ENCODE measurements around the gene SLC13A4. TPM values are rescaled to one million over a fixed set of nuclear protein-coding genes. Genes with fewer than 3 reads are reported as not detected.
"Not testable (repeated sequence)": the region's sequence is repeated elsewhere in the genome, so short reads cannot be mapped to it uniquely, and the experiment has no call there.

Gene SLC13A4
- total RNA-seq, 1 experiment from 2014 or later = not detected

DNA sequence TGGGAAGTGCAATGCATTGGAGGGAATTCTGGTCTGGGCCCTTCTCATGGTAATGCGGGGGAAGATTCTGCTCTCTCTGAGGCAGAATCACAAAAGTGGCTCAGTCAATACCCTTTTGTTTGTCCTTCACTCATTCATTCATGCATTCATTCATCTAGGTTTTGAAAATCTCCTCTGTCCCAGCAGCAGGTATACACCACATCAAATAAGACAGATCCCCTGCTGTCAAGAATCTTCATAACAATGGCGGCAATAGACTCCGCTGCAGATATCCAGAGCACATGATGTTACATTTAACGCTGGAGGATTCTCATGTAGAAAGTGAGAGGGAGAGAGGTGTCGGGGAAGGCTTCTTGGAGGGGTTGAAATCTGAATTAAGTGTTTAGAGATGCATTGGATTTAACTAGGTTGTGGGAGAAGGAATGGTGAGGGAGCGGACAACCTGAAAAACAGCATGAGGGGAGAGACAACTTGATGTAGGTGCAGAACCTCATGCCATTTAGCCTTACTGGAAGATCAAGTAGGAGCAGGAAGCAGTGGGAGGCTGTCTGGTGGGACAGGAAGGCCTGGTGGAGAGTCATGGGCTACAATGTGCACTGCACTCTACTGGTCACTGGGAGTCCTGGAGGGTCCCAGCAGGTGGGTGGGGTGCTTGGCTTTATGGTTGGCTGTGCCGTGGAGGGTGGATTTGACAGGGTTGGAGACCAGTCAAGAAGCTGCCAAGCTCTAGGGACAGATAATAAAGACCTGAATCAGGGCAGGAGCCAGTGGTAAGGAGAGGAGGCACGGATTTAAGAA is 25.8 kb upstream of the SLC13A4 start:
- no peak for DNase-seq (ENCODE audit: low read depth)

DNA sequence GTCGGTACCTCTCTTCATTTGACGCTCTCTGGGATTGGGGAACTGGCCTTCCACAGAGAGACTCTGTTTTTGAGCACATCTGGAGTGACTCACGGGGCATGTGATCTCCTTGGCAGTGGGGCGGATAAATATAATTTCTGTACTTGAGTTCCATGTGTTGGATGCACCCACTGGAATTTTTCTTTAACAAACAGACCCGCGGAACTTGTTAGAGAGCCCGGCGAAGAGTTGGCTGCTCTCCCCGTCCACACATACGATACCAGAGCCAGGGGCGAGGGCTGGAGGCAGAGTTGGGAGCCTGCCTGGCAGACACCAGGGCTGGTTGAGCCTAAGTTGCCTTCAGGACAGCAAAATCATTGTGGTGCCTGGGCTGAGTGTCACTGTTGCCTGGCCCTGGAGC is 20.8 kb upstream of the SLC13A4 start, which contains the start of gene FAM180A:
Gene FAM180A, minus strand, starts transcription at position 44 of the 400 bp plus-strand sequence. CDS start 233 bp downstream, outside the sequence.
- no peak for DNase-seq (ENCODE audit: low read depth)

DNA sequence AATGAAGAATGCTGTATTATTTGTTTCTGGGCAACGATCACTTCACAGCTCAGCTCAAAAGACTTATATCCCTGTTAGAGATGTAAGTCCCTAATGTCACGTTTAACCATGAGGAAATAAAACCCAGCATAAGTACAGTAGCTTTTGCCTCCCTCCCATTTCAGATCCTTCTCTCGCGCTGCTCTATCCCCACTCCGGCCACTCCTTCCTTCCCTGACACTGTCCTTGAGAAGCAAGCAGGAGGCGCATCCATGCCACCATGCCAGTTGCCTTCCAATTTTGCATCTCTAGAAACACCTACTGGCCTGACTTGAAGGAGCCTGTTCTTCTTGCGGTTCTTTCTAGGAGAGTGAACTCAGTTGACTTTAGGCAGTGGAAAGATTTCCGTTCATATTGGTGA is 19.4 kb upstream of the SLC13A4 start:
- no peak for DNase-seq (ENCODE audit: low read depth)

DNA sequence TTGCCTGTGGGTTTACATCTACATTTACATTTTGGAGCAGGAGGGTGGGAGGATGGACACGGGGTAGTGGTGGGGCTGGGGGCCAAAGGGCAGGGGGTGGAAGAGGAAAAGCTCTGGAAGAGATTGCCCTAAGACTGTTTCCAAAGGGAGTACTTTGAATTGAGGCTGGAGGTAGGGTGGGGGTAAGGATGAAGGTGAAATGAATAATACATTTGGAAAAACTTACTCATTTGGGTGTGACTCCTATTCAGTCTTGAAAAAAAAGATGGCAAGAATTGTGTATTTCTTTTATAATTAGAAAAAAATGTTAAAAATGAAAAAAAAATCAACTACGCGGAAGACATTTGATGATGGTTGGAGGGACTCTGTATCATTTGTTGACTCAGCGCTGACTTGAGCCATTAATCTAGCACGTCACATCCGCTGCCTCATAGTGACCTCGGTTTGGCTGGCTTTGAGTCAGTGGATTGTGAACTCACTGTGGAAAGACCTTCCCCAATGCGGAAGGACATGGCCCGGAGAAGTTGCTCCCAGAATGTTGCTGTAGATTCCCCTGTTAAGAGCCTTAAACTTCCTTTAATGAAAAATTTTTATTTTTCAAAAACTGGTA is 17.8 kb upstream of the SLC13A4 start:
- peak; percentile 97 for DNase-seq (ENCODE audit: low read depth)

DNA sequence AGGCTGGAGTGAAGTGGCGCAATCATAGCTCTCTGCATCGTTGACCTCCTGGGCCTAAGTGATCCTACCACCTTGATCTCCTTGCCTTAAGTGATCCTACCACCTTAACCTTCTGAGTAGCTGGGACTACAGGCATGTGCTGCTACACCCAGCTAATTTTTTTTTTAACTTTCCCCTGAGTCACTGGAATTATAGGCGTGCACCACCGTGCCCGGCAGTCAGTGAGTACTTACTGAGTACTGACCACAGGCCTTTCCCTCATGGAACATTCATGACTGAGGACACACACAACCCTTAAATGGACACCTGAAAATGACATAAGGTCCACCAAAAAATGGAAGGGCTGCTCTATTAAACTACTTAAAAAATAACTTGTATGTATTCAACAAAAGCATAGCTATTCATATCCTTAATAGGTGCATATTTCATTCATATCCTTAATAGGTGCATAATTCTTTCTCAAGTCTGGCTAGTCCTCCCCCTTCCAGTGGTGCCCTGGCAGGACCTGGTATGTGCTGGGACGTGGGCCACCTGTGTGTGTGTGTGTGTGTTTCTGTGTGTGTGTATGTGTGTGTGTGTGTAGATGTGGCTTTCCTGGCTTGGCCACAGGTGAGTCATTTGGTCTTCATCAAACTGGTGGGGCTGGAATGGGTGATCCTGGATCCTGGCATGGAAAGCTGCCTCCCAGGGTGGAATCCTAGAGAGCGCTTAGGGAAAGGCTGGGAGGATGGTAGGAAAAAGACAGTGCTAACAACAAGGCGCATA is 17.1 kb upstream of the SLC13A4 start:
- DNase-seq (ENCODE audit: low read depth) = peak; percentile 93

DNA sequence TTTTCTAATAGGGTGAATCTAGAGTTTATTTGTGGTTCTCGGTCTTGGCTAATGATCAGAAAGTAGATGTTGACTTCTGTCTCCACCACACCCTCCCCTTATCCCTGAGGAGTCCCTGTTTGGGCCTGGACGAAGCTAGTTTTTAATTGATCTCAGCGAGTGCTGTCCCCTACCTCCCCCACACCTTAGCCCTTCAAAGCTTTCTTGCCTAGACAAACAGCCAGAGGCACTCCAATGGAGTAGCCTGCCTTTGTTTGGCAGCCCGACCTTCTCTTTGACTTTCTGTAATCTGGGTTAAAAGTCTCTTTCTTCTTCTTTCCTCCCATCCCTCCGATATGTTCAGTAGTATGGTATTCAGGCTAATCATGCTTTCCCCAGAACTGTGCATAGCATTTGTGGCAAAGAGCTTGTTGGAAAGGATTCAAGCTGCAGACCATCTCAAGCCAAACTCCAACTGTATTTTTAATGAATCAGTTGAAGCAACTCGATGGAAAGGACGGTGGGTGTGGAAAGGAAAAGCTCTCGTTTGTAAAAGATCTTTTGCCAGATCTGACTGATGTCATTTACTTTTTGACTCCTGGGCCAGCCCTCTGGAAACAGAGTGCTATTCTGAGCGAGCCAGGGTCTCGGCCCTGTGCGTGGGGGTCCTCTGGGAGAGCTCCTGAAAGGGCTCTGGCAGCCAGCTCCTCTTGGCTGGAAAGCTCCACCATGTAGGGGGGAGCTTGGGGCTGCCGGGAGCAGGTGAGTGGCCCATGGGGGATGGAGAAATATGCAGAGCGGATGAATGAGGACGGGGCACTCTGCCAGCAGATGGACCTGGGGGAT is 16.1 kb upstream of the SLC13A4 start:
- DNase-seq (ENCODE audit: low read depth) = no peak

DNA sequence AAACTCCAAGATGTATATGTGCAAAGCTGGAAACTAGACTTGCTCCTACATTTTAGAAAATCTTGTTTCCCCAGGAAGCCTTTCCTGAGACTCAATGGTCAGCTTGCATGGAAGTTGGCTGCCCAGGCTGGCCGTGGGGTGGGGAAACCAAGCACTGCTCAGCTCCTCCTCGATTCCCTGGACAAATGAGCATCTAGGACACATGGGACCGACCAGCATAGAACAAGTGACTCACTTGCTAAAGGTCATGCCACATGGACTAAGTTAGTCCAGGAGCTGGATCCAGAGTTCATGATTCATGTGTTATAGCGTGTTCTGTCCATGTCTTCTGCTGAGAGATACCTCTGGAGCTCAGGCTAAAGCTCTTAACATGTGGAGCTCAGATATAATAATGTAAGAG is 14.4 kb upstream of the SLC13A4 start:
- DNase-seq (ENCODE audit: low read depth) = no peak

DNA sequence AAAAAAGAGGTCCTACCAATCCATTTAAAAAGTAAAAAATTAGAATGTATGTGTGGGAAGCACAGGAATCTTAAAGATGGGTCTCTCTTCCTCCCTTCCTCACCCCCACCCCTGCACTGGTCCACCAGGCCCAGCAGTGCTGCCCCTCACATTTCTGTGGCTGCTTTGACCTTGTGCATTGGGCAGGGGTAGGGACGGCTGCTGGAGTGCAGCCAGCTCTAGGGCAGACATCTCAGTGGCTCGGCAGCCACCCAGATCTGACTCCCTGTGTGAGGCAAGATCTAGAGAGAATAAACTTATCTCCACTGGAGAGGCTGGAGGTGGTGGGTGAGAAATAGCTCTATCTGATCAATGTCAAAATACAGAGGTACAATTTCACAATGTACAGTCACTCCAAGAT is 13.9 kb upstream of the SLC13A4 start:
- DNase-seq (ENCODE audit: low read depth) = no peak

DNA sequence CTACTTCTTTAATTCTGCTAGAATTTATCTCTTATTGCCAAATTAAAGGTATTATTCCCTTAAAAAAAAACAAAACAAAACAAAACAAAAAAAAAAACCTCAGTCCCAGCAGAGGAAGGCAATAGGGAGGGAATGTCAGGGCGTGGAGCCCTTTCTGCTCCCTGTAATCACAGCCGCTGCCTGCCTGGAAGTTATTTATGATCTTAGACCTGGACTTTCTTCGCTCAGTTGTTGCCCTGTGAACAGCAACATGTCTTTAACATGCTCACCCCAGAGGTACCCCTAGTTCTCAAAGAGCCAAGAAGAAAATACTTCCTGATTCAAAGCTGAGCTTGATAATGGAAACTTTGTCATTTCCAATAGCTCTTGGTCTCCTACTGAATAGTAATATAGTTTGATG is 12.9 kb upstream of the SLC13A4 start:
- no peak for DNase-seq (ENCODE audit: low read depth)

DNA sequence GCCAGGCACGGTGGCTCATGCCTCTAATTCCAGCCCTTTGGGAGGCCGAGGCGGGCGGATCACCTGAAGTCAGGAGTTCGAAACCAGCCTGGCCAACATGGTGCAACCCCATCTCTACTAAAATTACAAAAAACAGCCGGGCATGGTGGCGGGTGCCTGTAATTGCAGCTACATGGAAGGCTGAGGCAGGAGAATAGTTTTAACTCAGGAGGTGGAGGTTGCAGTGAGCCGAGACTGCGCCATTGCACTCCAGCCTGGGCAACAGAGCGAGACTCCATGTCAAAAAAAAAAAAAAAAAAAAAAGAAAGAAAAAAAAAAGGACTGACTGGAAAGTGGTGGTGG is 9.3 kb upstream of the SLC13A4 start:
- DNase-seq (ENCODE audit: low read depth) = not testable (repeated sequence)

DNA sequence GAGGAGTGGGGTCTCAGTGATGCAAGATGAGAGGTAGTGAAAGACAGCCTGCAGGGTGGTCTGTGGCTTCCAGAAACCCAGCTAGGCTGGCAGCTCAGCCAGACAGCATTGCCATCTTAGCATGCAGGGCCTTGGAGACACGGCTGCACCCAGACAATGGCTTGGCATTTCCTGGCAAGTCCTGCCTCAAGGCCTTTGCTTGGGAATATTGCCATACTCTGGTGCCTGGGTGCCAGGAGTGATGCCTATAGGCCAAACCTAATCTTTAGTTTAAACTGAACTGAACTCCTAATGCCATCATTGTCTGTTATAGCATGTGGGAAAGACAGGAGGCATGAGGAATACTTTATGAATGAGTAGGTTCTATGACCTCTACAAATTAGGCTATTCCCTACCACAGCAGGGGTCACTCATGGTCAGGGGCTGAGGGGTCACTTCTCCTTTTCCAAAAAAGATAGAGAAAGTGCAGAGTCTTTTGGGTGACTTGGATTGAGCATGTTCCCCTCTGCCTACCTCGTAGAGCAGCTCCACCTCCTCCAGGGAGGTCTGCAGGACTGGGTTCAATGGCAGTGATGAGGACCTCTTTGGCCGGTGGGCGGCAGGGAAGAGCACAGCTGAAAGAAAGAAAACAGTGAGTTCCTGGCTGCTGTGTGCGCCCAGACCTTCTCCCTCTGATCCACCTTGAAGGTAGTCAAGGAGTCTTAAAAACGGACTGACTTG is 8.8 kb upstream of the SLC13A4 start:
- DNase-seq (ENCODE audit: low read depth) = no peak

DNA sequence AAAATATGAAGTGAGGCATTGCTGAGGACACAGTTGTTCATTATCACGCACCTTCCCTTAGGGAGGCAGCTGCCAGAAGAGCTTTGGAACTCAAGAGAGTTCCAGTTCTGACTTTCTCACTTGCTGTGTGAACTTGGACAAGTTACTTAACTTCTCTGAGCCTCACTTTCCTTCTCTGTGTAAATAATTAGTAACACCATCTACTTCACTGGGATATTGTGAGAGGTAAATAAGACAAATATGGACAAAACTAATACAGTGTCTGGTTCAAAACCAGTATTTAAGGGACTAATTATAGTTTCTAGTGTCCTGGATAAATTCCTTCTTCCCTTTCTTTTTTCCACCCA is 6.3 kb upstream of the SLC13A4 start:
- DNase-seq (ENCODE audit: low read depth) = no peak

DNA sequence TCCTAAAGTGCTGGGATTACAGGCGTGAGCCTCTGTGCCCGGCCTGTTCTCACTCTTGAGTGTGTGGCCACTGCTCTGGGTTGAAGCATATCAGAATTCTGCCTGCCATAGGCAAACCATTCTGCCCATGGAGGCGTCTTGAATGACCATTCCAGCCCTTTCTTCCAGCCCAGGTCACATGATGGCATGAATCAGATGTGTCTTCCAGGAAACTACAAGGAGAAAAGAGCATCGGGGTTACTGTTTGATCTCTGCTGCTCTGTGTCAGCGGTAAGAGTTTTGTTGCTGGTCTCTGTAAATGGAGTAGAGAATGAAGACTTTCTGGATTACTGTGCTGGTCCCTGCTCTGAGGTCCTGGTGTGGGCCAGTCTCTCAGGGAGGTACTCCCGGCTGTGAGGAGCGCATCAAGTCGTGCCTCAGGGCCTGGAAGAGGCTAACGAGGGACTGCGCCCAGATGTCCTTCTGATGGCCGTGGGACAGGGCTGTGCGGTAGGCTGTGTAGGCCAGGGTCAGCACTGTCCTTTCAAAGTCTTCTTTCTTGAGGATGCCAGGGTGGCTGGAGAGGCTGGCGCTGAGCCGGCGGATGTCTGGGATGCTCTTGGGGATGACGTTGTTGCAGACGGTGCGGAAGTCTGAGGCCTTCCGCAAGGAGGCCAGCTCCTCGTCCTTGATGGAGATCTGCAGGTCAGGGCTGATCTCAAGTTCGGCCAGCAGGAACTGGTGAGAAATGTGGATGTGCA is 5.8 kb upstream of the SLC13A4 start:
- no peak for DNase-seq (ENCODE audit: low read depth)

DNA sequence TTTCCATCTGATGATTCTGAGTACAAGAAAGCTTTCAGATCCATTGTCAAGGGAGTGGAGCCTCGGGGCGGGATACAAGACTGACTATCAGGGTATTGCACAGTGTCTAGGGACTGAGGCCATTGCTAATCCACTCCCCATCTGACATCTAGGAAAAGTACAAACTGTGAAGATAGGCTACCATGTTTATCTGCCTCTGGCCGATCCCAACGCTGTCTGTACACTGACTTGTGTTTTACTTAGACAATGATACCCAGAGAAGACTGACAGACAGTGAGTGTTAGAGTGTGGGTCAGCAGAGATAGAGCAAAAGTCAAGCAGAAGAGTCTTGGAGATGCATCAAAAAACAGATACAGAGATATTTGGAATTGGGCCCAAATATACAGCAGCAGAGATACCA is 3.1 kb upstream of the SLC13A4 start:
- no peak for DNase-seq (ENCODE audit: low read depth)

DNA sequence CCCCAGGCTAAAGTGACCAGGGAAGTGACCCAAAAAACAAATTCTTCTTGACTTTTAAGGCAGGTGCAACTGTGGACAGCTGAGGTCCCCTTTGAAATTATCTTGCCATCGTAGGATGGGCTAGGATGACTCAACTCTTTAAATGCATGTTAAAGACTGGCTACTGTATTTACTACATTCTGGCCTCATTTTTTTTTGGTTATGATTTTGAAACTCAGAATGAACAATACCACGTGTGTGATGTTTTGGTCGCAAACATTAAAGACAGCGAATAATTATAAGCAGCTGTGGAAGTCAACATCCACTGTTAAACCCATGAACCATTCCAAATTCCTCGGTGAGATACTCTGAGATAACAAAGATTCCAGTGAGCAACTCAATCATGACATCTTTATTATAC is 1.2 kb upstream of the SLC13A4 start:
- DNase-seq (ENCODE audit: low read depth) = no peak

DNA sequence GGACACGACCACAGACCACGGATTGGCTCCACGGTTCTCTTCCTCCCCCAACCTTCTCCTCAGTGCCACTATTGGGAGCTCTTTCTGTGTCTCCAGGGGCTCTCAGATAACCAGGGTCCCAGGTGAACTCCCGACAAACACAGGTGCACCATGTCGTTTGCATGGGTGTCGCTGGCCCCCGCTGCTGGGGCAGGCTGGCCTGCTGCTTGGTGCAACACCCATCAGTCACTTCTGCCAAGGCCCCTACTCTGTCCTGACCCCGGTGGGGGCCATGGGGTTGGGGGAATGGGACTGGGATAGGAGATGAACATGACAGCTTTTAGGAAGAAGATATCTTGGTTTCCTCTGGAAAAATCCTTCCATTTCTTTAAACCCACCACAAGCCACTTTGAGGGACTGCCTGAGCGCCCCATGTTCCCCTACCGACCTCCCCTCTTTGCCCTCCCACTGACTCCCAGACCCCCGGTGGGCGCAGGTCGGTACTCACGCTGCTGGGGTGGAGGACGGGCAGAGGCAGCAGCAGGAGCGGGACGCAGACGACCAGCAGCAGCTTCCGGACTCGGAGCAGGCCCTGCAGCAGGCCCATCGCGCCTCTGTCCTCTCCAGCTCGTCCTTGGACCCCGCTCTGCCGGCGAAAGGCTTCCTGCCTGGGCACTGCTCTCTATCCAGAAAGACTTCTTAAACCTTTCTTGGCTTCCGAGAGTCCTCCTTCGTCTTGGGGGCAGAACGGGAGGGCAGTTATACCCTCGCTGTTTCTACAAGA is 894 bp downstream of the SLC13A4 start:
- no peak for DNase-seq (ENCODE audit: low read depth)

DNA sequence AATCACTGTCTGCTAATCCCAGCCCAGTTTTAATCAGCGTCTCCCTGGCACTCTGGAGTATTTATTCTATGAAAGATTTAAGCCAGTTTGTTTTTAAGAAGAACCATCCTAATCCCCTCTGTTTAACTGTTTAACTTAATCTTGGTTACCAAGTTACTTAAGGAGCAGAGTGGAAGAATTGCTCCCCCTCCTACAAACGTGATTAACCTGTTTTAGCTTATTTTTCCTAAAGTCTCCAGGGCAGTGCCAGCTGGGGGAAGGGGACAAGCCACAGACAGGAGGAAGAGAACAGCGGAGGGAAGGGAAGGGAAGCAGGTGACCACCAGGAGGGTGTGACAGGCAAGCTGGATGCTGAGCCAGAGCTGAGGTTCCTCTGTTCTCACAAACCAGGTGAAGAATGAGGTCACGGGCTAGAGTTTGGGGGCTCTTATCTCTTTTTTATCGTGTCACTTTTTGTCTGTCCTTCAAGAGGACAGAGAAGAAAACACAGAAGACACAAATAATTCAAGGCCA is 1.7 kb downstream of the SLC13A4 start:
- no peak for DNase-seq (ENCODE audit: low read depth)

DNA sequence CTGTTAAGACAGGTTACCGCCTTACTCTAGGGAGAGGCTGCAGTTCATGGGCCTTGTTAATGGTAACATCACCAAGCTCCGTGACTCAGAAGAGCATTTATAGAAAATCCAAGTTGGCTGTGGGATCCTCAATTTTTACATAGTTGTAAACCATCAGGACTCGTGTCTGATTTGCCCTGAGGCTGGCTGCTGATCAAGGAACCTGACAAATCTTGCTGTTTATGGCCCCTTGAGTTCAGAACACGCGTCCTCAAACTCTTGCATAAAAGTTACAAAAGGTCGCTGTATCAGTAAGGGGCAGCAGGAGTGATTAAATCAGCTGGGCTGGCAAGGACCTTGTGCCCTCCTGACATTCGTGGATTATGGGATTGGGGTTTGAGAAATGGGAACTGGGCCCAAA is 4.6 kb downstream of the SLC13A4 start:
- DNase-seq (ENCODE audit: low read depth) = no peak

DNA sequence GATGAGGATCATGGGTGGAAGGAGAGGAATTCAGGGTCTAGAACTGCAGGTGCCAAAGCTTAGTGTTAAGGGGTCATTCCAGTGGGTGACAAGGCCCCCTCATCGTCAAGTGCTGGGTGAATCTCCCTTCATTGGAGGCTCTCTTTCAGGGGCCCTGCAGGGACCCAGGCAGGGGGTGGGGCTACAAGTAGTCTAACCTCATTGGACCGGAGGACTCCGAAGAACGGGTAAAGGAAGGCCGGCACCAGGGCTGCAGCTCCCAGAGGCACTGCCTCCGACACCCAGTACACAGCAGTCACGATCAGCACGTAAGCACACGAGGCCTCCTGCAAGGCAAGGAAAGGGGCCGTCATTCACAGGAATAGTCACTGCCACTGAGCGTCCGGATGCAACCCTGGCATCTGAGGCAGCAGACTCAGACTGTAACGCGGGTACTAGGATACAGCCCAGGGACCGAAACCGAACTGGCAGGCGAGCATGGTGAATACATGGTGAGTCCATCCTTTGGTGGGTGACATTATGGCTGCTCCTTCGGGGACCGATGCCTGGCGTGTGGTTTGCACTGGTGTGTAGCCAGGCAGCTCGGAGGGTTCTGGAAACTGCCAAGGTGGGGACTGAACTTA is 6.7 kb downstream of the SLC13A4 start:
- no peak for DNase-seq (ENCODE audit: low read depth)
